Lung (tissue), 12 donors: ENCODE measurements around the gene AK6. TPM values are rescaled to one million over a fixed set of nuclear protein-coding genes. Genes with fewer than 3 reads are reported as not detected.

Experiments
- ATAC-seq: fragments of 200-7000 bp; cut with Tn5 transposase; one replicate; pipeline ENCODE4 v1.9.1; 2020; ENCODE audit warnings: moderate number of reproducible peaks; ENCODE audit not compliant: insufficient read depth, low FRiP score
- DNase-seq, 3 donors: peaks; one replicate each; pipeline ENCODE4 v3.0.0-alpha.2; 2013 to 2017
- H3K27ac ChIP-seq, 2 donors: one replicate each; pipeline ENCODE4 v1.5.1; 2013; ENCODE audit warnings: mild to moderate bottlenecking in 2 of 2, moderate library complexity in 2 of 2, control low read depth in 1 of 2, inconsistent platforms in 1 of 2, low read depth in 1 of 2, low read length in 1 of 2
- H3K27me3 ChIP-seq, 3 donors: one replicate each; pipeline ENCODE4 v1.5.1; 2013; ENCODE audit warnings: low read length in 2 of 3; ENCODE audit not compliant: control insufficient read depth in 3 of 3, insufficient read depth in 3 of 3
- H3K36me3 ChIP-seq, 4 donors: one replicate each; pipeline ENCODE4 v1.5.1; 2013; ENCODE audit warnings: low read length in 4 of 4, mild to moderate bottlenecking in 1 of 4, moderate library complexity in 1 of 4; ENCODE audit not compliant: control insufficient read depth in 4 of 4, insufficient read depth in 4 of 4
- H3K4me1 ChIP-seq, 5 donors: one replicate each; pipeline ENCODE4 v1.5.1; 2013; ENCODE audit warnings: low read length in 5 of 5, mild to moderate bottlenecking in 2 of 5, moderate library complexity in 1 of 5; ENCODE audit not compliant: control insufficient read depth in 5 of 5, insufficient read depth in 5 of 5
- H3K4me3 ChIP-seq: one replicate; pipeline ENCODE4 v1.5.1; 2013; ENCODE audit warnings: mild to moderate bottlenecking, control low read depth, moderate library complexity
- H3K9ac ChIP-seq, 2 donors: one replicate each; pipeline ENCODE4 v1.5.1; 2013; ENCODE audit warnings: low read length in 2 of 2, control low read depth in 1 of 2; ENCODE audit not compliant: insufficient read depth in 1 of 2
- H3K9me3 ChIP-seq, 4 donors: one replicate each; pipeline ENCODE4 v1.5.1; 2013; ENCODE audit warnings: low read length in 3 of 4, mild to moderate bottlenecking in 1 of 4, moderate library complexity in 1 of 4; ENCODE audit not compliant: control insufficient read depth in 4 of 4, insufficient read depth in 3 of 4
- WGBS, 2 donors: extraction: QIAGEN DNeasy Blood & Tissue Kit; methylation state at CpG; one replicate each; pipeline ENCODE4 v1.1.7; 2013; 5-methylcytosine and 5-hydroxymethylcytosine counted together
- polyA plus RNA-seq, 2 donors: library from polyadenylated mRNA; stranded (reverse); fragments of 200-250 nt; gene quantifications; one replicate each; pipeline ENCODE4 v1.2.1, GENCODE V29; 2013
- total RNA-seq, 2 donors: library from RNA; depleted of rRNA in 1 of 2; stranded (reverse); fragments of >200 nt in 1 of 2; gene quantifications; one replicate each; pipeline ENCODE4 v1.2.1, GENCODE V29; 2014 to 2021
- TF ChIP-seq, protein P1 (sequence below): IDR thresholded peaks from 2 replicates; pipeline ENCODE4 v1.5.1; 2012; ENCODE audit warnings: mild to moderate bottlenecking; ENCODE audit errors: control extremely low read depth, extremely low read depth
- donor health status: control.
- donor health status: control.
- donor health status: Bipolar disorder and iron deficiency.
- donor health status: healthy.
- donor health status: DM: yes; HTN: yes; CAD: no.

Gene AK6
- total and polyA plus RNA-seq, 4 donors: 20.6 to 38.0 (median 33.7) TPM

DNA sequence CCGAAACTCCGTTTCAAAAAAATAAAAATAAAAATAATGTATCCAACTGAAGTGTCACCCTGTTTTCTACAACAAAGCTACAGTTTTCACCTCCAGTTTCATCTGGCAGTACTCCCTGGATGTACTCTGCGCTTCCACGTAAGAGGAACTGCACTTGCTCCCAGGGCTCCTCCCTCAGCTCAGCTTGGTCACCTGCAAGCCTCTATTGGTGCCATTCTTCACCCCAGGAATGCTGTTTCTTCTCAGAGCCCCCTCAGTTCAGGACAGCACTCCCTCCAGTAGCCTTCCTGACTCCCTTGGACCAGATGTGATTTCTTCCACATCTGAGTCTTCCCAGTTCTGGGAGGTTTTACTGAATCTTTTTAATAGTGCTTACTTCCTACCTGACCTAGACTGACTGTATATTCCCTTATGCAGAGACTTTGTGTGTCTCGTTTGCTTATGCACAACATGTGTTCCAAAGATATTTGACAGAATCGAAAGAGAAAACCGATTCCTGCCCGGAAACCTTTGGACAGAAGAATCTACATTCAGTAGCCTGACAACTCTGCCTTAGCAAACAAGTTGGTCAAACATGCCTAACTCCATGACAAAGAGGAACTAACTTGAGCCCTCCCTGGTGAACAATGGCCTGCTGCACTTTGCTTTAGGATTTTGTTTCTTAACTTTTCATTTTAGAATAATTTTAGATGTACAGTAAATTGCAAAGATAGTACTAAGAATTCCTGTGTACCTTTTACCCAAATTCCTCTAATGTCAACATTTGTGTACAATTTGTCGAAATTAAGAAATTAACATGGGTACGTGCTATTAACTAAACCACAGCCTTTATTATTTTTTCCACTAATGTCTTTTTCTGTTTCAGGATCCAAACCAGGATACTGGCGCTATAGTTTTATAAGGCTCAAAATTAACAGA, 37.5 kb downstream of the AK6 start:
- peak; percentile 22 to 43 (median 30) for DNase-seq
- H3K9ac ChIP-seq: peak overlapping the region; percentile 36 to 50
- no peak for ATAC-seq

DNA sequence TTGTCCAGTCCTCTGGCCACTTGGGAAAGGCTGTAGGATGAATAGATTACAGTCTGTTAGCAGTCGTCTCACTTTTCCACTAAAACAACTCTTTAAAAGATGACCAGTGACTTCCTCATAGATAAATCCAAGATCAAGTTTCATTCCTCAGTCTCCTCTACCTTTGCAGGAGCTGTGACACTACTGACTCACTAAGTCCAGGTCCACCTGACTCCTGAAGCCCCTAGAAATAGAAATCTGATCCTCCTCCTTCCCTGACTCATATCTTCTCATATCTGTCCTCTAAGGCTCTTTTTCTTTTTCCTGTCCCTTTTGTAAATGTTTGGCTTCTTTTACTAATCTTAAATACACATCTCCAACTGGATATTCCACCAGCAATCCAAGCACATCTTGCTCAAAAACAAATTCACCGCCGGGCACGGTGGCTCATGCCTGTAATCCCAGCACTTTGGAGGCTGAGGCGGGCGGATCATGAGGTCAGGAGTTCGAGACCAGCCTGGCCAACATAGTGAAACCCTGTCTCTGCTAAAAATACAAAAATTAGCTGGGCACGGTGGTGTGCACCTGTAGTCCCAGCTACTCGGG, 39.3 kb downstream of the AK6 start:
- no peaks in the 10 kb centered on the region for H3K9me3 ChIP-seq
- DNase-seq (no peak), ATAC-seq (no peak)
- H3K4me1 ChIP-seq: peaks cover 0 to 5% (median 0%) of the 10 kb centered on the region in 5 donors
- no peak overlapping the region for H3K27ac ChIP-seq
- H3K9ac ChIP-seq: no peak overlapping the region
- no peaks in the 10 kb centered on the region for H3K36me3 ChIP-seq
- 85 to 90% methylated on average over 9 of the region's 9 CpGs for WGBS, 2 donors
- TF ChIP-seq, protein P1, sequence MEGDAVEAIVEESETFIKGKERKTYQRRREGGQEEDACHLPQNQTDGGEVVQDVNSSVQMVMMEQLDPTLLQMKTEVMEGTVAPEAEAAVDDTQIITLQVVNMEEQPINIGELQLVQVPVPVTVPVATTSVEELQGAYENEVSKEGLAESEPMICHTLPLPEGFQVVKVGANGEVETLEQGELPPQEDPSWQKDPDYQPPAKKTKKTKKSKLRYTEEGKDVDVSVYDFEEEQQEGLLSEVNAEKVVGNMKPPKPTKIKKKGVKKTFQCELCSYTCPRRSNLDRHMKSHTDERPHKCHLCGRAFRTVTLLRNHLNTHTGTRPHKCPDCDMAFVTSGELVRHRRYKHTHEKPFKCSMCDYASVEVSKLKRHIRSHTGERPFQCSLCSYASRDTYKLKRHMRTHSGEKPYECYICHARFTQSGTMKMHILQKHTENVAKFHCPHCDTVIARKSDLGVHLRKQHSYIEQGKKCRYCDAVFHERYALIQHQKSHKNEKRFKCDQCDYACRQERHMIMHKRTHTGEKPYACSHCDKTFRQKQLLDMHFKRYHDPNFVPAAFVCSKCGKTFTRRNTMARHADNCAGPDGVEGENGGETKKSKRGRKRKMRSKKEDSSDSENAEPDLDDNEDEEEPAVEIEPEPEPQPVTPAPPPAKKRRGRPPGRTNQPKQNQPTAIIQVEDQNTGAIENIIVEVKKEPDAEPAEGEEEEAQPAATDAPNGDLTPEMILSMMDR: no peak
- no peak overlapping the region for H3K4me3 ChIP-seq
- H3K27me3 ChIP-seq: no peaks in the 10 kb centered on the region

More for the DNA sequence above, 37.5 kb downstream of the AK6 start:
- Histone ChIP-seq H3K4me1 (peaks cover 0 to 5% (median 0%) of the 10 kb centered on the region in 5 donors), H3K9me3 (no peaks in the 10 kb centered on the region), H3K27ac (peak overlapping the region in 1 of 2 donors; percentile 59), H3K36me3 (no peaks in the 10 kb centered on the region), H3K27me3 (no peaks in the 10 kb centered on the region), H3K4me3 (no peak overlapping the region)
- TF ChIP-seq, protein P1: no peak
- WGBS, 2 donors: 47 to 49% methylated on average over 11 of the region's 11 CpGs

DNA sequence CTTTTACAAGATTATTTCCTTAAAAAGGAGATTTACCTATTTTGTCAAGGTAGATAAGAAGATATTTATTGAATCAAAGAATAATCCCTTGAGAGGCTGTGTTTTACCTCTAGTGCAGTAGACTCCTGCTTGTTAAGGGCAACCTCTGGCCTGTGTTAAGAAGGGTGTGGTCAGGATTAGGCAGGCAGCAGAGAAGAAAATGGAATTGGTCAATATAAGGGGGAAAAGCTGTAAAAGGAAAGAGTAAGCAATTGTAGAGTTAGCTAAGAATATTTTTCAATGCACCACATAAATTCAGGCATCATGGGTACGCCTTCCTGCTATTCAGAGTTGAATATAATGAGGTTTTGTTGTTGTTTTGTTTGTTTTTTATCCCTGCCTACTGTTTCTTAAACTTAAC, 43.0 kb downstream of the AK6 start:
- Histone ChIP-seq H3K4me1 (peaks cover 0 to 5% (median 0%) of the 10 kb centered on the region in 5 donors), H3K27ac (no peak overlapping the region), H3K4me3 (no peak overlapping the region), H3K36me3 (peaks cover 0 to 1% (median 0%) of the 10 kb centered on the region in 4 donors), H3K27me3 (no peaks in the 10 kb centered on the region), H3K9me3 (no peaks in the 10 kb centered on the region), H3K9ac (no peak overlapping the region)
- DNase-seq (no peak), ATAC-seq (no peak)
- 72 to 84% methylated on average over 1 of the region's 1 CpG for WGBS, 2 donors
- TF ChIP-seq, protein P1: no peak
